ENCODE measurements around the gene DCST1.

GRCh38 chr1:155015527-155016230, 17.9 kb upstream of the DCST1 start:
- no peak for TF ChIP-seq FOS (IDR thresholded peaks at IDR 0.05; ENCODE audit: low read depth, low read length)
- no peak for TF ChIP-seq CTCF (conservative IDR thresholded peaks at IDR 0.05; ENCODE audit: low read depth, low read length)
- TF ChIP-seq BHLHE40 (IDR thresholded peaks at IDR 0.05; ENCODE audit: low read depth, low read length): no peak
- TF ChIP-seq POLR2A (IDR thresholded peaks at IDR 0.05; ENCODE audit: low read depth, low read length): no peak
- no peak for TF ChIP-seq RAD21 (IDR thresholded peaks at IDR 0.05; ENCODE audit: low read length)
- TF ChIP-seq MAZ (IDR thresholded peaks at IDR 0.05; ENCODE audit: borderline replicate concordance, low read depth, low read length): no peak
- no peak for TF ChIP-seq RCOR1 (IDR thresholded peaks at IDR 0.05; ENCODE audit: insufficient replicate concordance, low read length)
- TF ChIP-seq MAFK (IDR thresholded peaks at IDR 0.05; ENCODE audit: low read depth, low read length): no peak
- no peak for TF ChIP-seq MXI1 (IDR thresholded peaks at IDR 0.05; ENCODE audit: borderline replicate concordance, low read depth, low read length)
- no peak for TF ChIP-seq CHD1 (IDR thresholded peaks at IDR 0.05; ENCODE audit: low read depth, low read length)
- no peak for TF ChIP-seq ELK1 (IDR thresholded peaks at IDR 0.05; ENCODE audit: borderline replicate concordance, low read depth, low read length)
- no peak for TF ChIP-seq SMC3 (IDR thresholded peaks at IDR 0.05; ENCODE audit: low read depth, low read length)
- no peak for TF ChIP-seq RFX5 (IDR thresholded peaks at IDR 0.05; ENCODE audit: low read depth, low read length)

Data from IMR-90 (cell line).